Neural cell (in vitro differentiated cells): ENCODE results near the gene EPHA8. TPM values are rescaled to one million over a fixed set of nuclear protein-coding genes. Genes with fewer than 3 reads are reported as not detected.

ENCODE experiments used
- H2AFZ ChIP-seq: fragments of 200-600, 300-800 bp; sonication (generic), shearing (Covaris generic); 2 replicates; pipeline ENCODE4 v1.6.0; 2014; ENCODE audit warnings: low read depth, mild to moderate bottlenecking, antibody characterized with exemption, low read length, moderate library complexity
- H3F3A ChIP-seq: fragments of 200-600 bp; shearing (Covaris generic); 2 replicates; pipeline ENCODE4 v1.6.1; 2016; ENCODE audit warnings: mild to moderate bottlenecking, moderate library complexity, mixed read lengths, antibody characterized with exemption, low read length; ENCODE audit not compliant: insufficient read depth, poor library complexity, severe bottlenecking
- H3K27ac ChIP-seq: fragments of 200-600, 300-800 bp; sonication (generic), shearing (Covaris generic); 2 replicates; pipeline ENCODE4 v1.5.1; 2014; ENCODE audit warnings: mild to moderate bottlenecking, low read length, moderate library complexity
- H3K27me3 ChIP-seq: fragments of 300-800, 200-600 bp; sonication (generic), shearing (Covaris generic); 2 replicates; pipeline ENCODE4 v1.6.0; 2014; ENCODE audit warnings: mild to moderate bottlenecking, low read depth, low read length, moderate library complexity; ENCODE audit not compliant: insufficient read depth
- H3K36me3 ChIP-seq: fragments of 300-800, 200-600 bp; sonication (generic), shearing (Covaris generic); 2 replicates; pipeline ENCODE4 v1.5.1; 2014; ENCODE audit warnings: mild to moderate bottlenecking, antibody characterized with exemption, low read length, moderate library complexity; ENCODE audit not compliant: insufficient read depth
- H3K4me2 ChIP-seq: fragments of 300-800, 200-600 bp; sonication (generic), shearing (Covaris generic); 2 replicates; pipeline ENCODE4 v1.6.0; 2014; ENCODE audit warnings: mild to moderate bottlenecking, low read length
- H3K4me3 ChIP-seq: fragments of 300-800, 200-600 bp; sonication (generic), shearing (Covaris generic); 2 replicates; pipeline ENCODE4 v1.5.1; 2014; ENCODE audit warnings: mild to moderate bottlenecking, low read length, moderate library complexity
- H3K79me2 ChIP-seq: fragments of 200-600 bp; shearing (Covaris generic); replicated peaks from 2 replicates; pipeline ENCODE4 v1.6.0; 2014; ENCODE audit warnings: mild to moderate bottlenecking, low read length, moderate library complexity; ENCODE audit not compliant: insufficient read depth
- H3K9ac ChIP-seq: fragments of 300-800, 200-600 bp; sonication (generic), shearing (Covaris generic); 2 replicates; pipeline ENCODE4 v1.6.1; 2016; ENCODE audit warnings: mild to moderate bottlenecking, low read length, mixed read lengths
- H3K9me2 ChIP-seq: fragments of 200-600 bp; shearing (Covaris generic); 2 replicates; pipeline ENCODE4 v1.6.1; 2016; ENCODE audit warnings: mild to moderate bottlenecking, low read length, mixed read lengths; ENCODE audit not compliant: insufficient read depth
- H3K9me3 ChIP-seq: fragments of 200-600, 300-800 bp; sonication (generic), shearing (Covaris generic); 2 replicates; pipeline ENCODE4 v1.6.1; 2016; ENCODE audit warnings: mild to moderate bottlenecking, mixed run types, low read length, moderate library complexity, mixed read lengths
- H4K20me1 ChIP-seq: fragments of 200-600 bp; shearing (Covaris generic); 2 replicates; pipeline ENCODE4 v1.6.1; 2016; ENCODE audit warnings: mild to moderate bottlenecking, mixed run types; ENCODE audit not compliant: insufficient read depth
- CTCF ChIP-seq: fragments of 450-650 bp; IDR thresholded peaks from 2 replicates; pipeline ENCODE4 v1.5.1; 2014; ENCODE audit warnings: antibody characterized with exemption, mild to moderate bottlenecking, moderate library complexity; ENCODE audit not compliant: poor library complexity, severe bottlenecking
- EP300 ChIP-seq: fragments of 450-650 bp; conservative IDR thresholded peaks from 2 replicates; pipeline ENCODE4 v1.6.1; 2014; ENCODE audit warnings: antibody characterized with exemption, mild to moderate bottlenecking, moderate library complexity; ENCODE audit not compliant: poor library complexity, severe bottlenecking
- EZH2 ChIP-seq: fragments of 200-600, 300-800 bp; shearing (Covaris generic), sonication (generic); IDR thresholded peaks from 2 replicates; pipeline ENCODE4 v1.6.1; 2014; ENCODE audit warnings: antibody characterized with exemption, low read length, borderline replicate concordance, mild to moderate bottlenecking; ENCODE audit not compliant: insufficient read depth, poor library complexity, severe bottlenecking
- MXI1 ChIP-seq: fragments of 450-650 bp; conservative IDR thresholded peaks from 2 replicates; pipeline ENCODE4 v1.6.1; 2014; ENCODE audit warnings: antibody characterized with exemption, mild to moderate bottlenecking; ENCODE audit not compliant: poor library complexity, severe bottlenecking
- POLR2AphosphoS5 ChIP-seq: IDR thresholded peaks from 2 replicates; pipeline ENCODE4 v1.6.1; 2012
- RAD21 ChIP-seq: fragments of 450-650 bp; conservative IDR thresholded peaks from 2 replicates; pipeline ENCODE4 v1.6.1; 2014; ENCODE audit warnings: antibody characterized with exemption, mild to moderate bottlenecking, moderate library complexity
- REST ChIP-seq: IDR thresholded peaks from 2 replicates; pipeline ENCODE4 v1.6.1; 2012; ENCODE audit warnings: borderline replicate concordance
- SMC3 ChIP-seq: fragments of 450-650 bp; conservative IDR thresholded peaks from 2 replicates; pipeline ENCODE4 v1.6.1; 2014; ENCODE audit warnings: antibody characterized with exemption, mild to moderate bottlenecking, moderate library complexity; ENCODE audit not compliant: poor library complexity
- TAF1 ChIP-seq: IDR thresholded peaks from 2 replicates; pipeline ENCODE4 v1.6.1; 2012; ENCODE audit warnings: low read depth
- polyA plus RNA-seq: library from polyadenylated mRNA; depleted of rRNA; stranded (reverse); fragments of >200 nt; gene quantifications from 2 replicates; pipeline ENCODE4 v1.2.3, GENCODE V29; 2014

The EPHA8 gene
- polyA plus RNA-seq, 1 donor from 2014 or later, result 4.7 TPM

- Histone ChIP-seq H3K27me3 (no peaks in the 10 kb centered on the region), H3K9ac (no peak overlapping the region)
- TF ChIP-seq CTCF, result no peak
- no peak for TF ChIP-seq EZH2
- no peak for TF ChIP-seq MXI1
- TF ChIP-seq TAF1, result no peak
- TF ChIP-seq POLR2AphosphoS5, result no peak
- no peak for TF ChIP-seq SMC3
- no peak for TF ChIP-seq EP300
- TF ChIP-seq RAD21, result no peak
- no peak for TF ChIP-seq REST
These were observed 54.8 kb downstream of the EPHA8 start for GRCh38 chr1:22618056-22618455.

GRCh38 chr1:22619252-22619651 is 56.0 kb downstream of the EPHA8 start:
- Histone ChIP-seq H3K36me3 (no peaks in the 10 kb centered on the region), H3K4me3 (no peak overlapping the region), H3K79me2 (no peaks in the 10 kb centered on the region), H3K9me3 (no peaks in the 10 kb centered on the region), H3K4me2 (no peak overlapping the region), H3F3A (no peaks in the 10 kb centered on the region), H3K27ac (no peak overlapping the region), H4K20me1 (no peaks in the 10 kb centered on the region), H3K27me3 (no peaks in the 10 kb centered on the region), H2AFZ (no peak overlapping the region), H3K9me2 (no peaks in the 10 kb centered on the region), H3K9ac (no peak overlapping the region)
- no peak for TF ChIP-seq EP300
- TF ChIP-seq EZH2, result no peak
- TF ChIP-seq RAD21, result no peak
- no peak for TF ChIP-seq POLR2AphosphoS5
- TF ChIP-seq REST, result no peak
- no peak for TF ChIP-seq SMC3
- TF ChIP-seq CTCF, result no peak

More at GRCh38 chr1:22618056-22618455, 54.8 kb downstream of the EPHA8 start:
- Histone ChIP-seq H4K20me1 (no peaks in the 10 kb centered on the region), H3K27ac (no peak overlapping the region), H3K4me2 (no peak overlapping the region), H3F3A (no peaks in the 10 kb centered on the region), H3K9me3 (no peaks in the 10 kb centered on the region), H3K36me3 (no peaks in the 10 kb centered on the region), H3K79me2 (no peaks in the 10 kb centered on the region), H3K9me2 (no peaks in the 10 kb centered on the region), H2AFZ (no peak overlapping the region), H3K4me3 (no peak overlapping the region)
